GM12864 (cell line): ENCODE data around the gene ZNF496.
A peak's percentile ranks its signal among the peaks of the same experiment; 100 is the strongest.

Experiments used
- DNase-seq: peaks from one replicate; pipeline ENCODE4 v3.0.0-alpha.2; 2011; ENCODE audit warnings: low read depth
- H3K4me3 ChIP-seq: 2 replicates; pipeline ENCODE4 v1.5.1; 2011; ENCODE audit warnings: mild to moderate bottlenecking, low read depth, low read length, control low read depth
- CTCF ChIP-seq: IDR thresholded peaks from 2 replicates; pipeline ENCODE4 v1.5.1; 2011; ENCODE audit warnings: low read depth, mild to moderate bottlenecking, moderate library complexity, low read length, control low read depth, inconsistent platforms; ENCODE audit errors: missing control alignments

The ZNF496 gene

GRCh38 chr1:247334378-247335133 lies 2.9 kb upstream of the ZNF496 start:
- no peak for TF ChIP-seq CTCF
- no peak overlapping the region for H3K4me3 ChIP-seq
- no peak for DNase-seq

GRCh38 chr1:247332623-247333361 lies 1.1 kb upstream of the ZNF496 start:
- no peak for TF ChIP-seq CTCF
- no peak for DNase-seq
- peak overlapping the region; percentile 86 for H3K4me3 ChIP-seq

GRCh38 chr1:247332215-247332622 lies 552 bp upstream of the ZNF496 start:
- peak overlapping the region; percentile 86 for H3K4me3 ChIP-seq
- no peak for TF ChIP-seq CTCF
- DNase-seq: no peak

- DNase-seq: peak; percentile 35
- TF ChIP-seq CTCF: no peak
- peak overlapping the region; percentile 86 for H3K4me3 ChIP-seq
Measured at GRCh38 chr1:247331172-247331524, 519 bp downstream of the ZNF496 start.

- TF ChIP-seq CTCF: no peak
- H3K4me3 ChIP-seq: peak overlapping the region; percentile 86
- no peak for DNase-seq
Measured at GRCh38 chr1:247330548-247331171, 1.0 kb downstream of the ZNF496 start.

- TF ChIP-seq CTCF: no peak
Measured at GRCh38 chr1:247329097-247329617, 2.5 kb downstream of the ZNF496 start.

More at GRCh38 chr1:247329097-247329617, 2.5 kb downstream of the ZNF496 start:
- no peak for DNase-seq
- no peak overlapping the region for H3K4me3 ChIP-seq
